Neural cell (in vitro differentiated cells): ENCODE results near the gene SOBP. TPM values are rescaled to one million over a fixed set of nuclear protein-coding genes. Genes with fewer than 3 reads are reported as not detected.

Experiments used
- H2AFZ ChIP-seq: fragments of 200-600, 300-800 bp; sonication (generic), shearing (Covaris generic); 2 replicates; pipeline ENCODE4 v1.6.0; 2014; ENCODE audit warnings: low read depth, mild to moderate bottlenecking, antibody characterized with exemption, low read length, moderate library complexity
- H3F3A ChIP-seq: fragments of 200-600 bp; shearing (Covaris generic); 2 replicates; pipeline ENCODE4 v1.6.1; 2016; ENCODE audit warnings: mild to moderate bottlenecking, moderate library complexity, mixed read lengths, antibody characterized with exemption, low read length; ENCODE audit not compliant: insufficient read depth, poor library complexity, severe bottlenecking
- H3K27ac ChIP-seq: fragments of 200-600, 300-800 bp; sonication (generic), shearing (Covaris generic); 2 replicates; pipeline ENCODE4 v1.5.1; 2014; ENCODE audit warnings: mild to moderate bottlenecking, low read length, moderate library complexity
- H3K27me3 ChIP-seq: fragments of 300-800, 200-600 bp; sonication (generic), shearing (Covaris generic); 2 replicates; pipeline ENCODE4 v1.6.0; 2014; ENCODE audit warnings: mild to moderate bottlenecking, low read depth, low read length, moderate library complexity; ENCODE audit not compliant: insufficient read depth
- H3K36me3 ChIP-seq: fragments of 300-800, 200-600 bp; sonication (generic), shearing (Covaris generic); 2 replicates; pipeline ENCODE4 v1.5.1; 2014; ENCODE audit warnings: mild to moderate bottlenecking, antibody characterized with exemption, low read length, moderate library complexity; ENCODE audit not compliant: insufficient read depth
- H3K4me2 ChIP-seq: fragments of 300-800, 200-600 bp; sonication (generic), shearing (Covaris generic); 2 replicates; pipeline ENCODE4 v1.6.0; 2014; ENCODE audit warnings: mild to moderate bottlenecking, low read length
- H3K4me3 ChIP-seq: fragments of 300-800, 200-600 bp; sonication (generic), shearing (Covaris generic); 2 replicates; pipeline ENCODE4 v1.5.1; 2014; ENCODE audit warnings: mild to moderate bottlenecking, low read length, moderate library complexity
- H3K79me2 ChIP-seq: fragments of 200-600 bp; shearing (Covaris generic); replicated peaks from 2 replicates; pipeline ENCODE4 v1.6.0; 2014; ENCODE audit warnings: mild to moderate bottlenecking, low read length, moderate library complexity; ENCODE audit not compliant: insufficient read depth
- H3K9ac ChIP-seq: fragments of 300-800, 200-600 bp; sonication (generic), shearing (Covaris generic); 2 replicates; pipeline ENCODE4 v1.6.1; 2016; ENCODE audit warnings: mild to moderate bottlenecking, low read length, mixed read lengths
- H3K9me2 ChIP-seq: fragments of 200-600 bp; shearing (Covaris generic); 2 replicates; pipeline ENCODE4 v1.6.1; 2016; ENCODE audit warnings: mild to moderate bottlenecking, low read length, mixed read lengths; ENCODE audit not compliant: insufficient read depth
- H3K9me3 ChIP-seq: fragments of 200-600, 300-800 bp; sonication (generic), shearing (Covaris generic); 2 replicates; pipeline ENCODE4 v1.6.1; 2016; ENCODE audit warnings: mild to moderate bottlenecking, mixed run types, low read length, moderate library complexity, mixed read lengths
- H4K20me1 ChIP-seq: fragments of 200-600 bp; shearing (Covaris generic); 2 replicates; pipeline ENCODE4 v1.6.1; 2016; ENCODE audit warnings: mild to moderate bottlenecking, mixed run types; ENCODE audit not compliant: insufficient read depth
- CTCF ChIP-seq: fragments of 450-650 bp; IDR thresholded peaks from 2 replicates; pipeline ENCODE4 v1.5.1; 2014; ENCODE audit warnings: antibody characterized with exemption, mild to moderate bottlenecking, moderate library complexity; ENCODE audit not compliant: poor library complexity, severe bottlenecking
- EP300 ChIP-seq: fragments of 450-650 bp; conservative IDR thresholded peaks from 2 replicates; pipeline ENCODE4 v1.6.1; 2014; ENCODE audit warnings: antibody characterized with exemption, mild to moderate bottlenecking, moderate library complexity; ENCODE audit not compliant: poor library complexity, severe bottlenecking
- EZH2 ChIP-seq: fragments of 200-600, 300-800 bp; shearing (Covaris generic), sonication (generic); IDR thresholded peaks from 2 replicates; pipeline ENCODE4 v1.6.1; 2014; ENCODE audit warnings: antibody characterized with exemption, low read length, borderline replicate concordance, mild to moderate bottlenecking; ENCODE audit not compliant: insufficient read depth, poor library complexity, severe bottlenecking
- MXI1 ChIP-seq: fragments of 450-650 bp; conservative IDR thresholded peaks from 2 replicates; pipeline ENCODE4 v1.6.1; 2014; ENCODE audit warnings: antibody characterized with exemption, mild to moderate bottlenecking; ENCODE audit not compliant: poor library complexity, severe bottlenecking
- POLR2AphosphoS5 ChIP-seq: IDR thresholded peaks from 2 replicates; pipeline ENCODE4 v1.6.1; 2012
- RAD21 ChIP-seq: fragments of 450-650 bp; conservative IDR thresholded peaks from 2 replicates; pipeline ENCODE4 v1.6.1; 2014; ENCODE audit warnings: antibody characterized with exemption, mild to moderate bottlenecking, moderate library complexity
- REST ChIP-seq: IDR thresholded peaks from 2 replicates; pipeline ENCODE4 v1.6.1; 2012; ENCODE audit warnings: borderline replicate concordance
- SMC3 ChIP-seq: fragments of 450-650 bp; conservative IDR thresholded peaks from 2 replicates; pipeline ENCODE4 v1.6.1; 2014; ENCODE audit warnings: antibody characterized with exemption, mild to moderate bottlenecking, moderate library complexity; ENCODE audit not compliant: poor library complexity
- TAF1 ChIP-seq: IDR thresholded peaks from 2 replicates; pipeline ENCODE4 v1.6.1; 2012; ENCODE audit warnings: low read depth
- polyA plus RNA-seq: library from polyadenylated mRNA; depleted of rRNA; stranded (reverse); fragments of >200 nt; gene quantifications from 2 replicates; pipeline ENCODE4 v1.2.3, GENCODE V29; 2014

Gene SOBP
- polyA plus RNA-seq, 1 donor from 2014 or later: 16.4 TPM

GRCh38 chr6:107656401-107656800 lies 166.5 kb downstream of the SOBP start:
- Histone ChIP-seq H3K27me3 (no peaks in the 10 kb centered on the region), H3K27ac (no peak overlapping the region), H3K9me2 (no peaks in the 10 kb centered on the region), H4K20me1 (no peaks in the 10 kb centered on the region), H3K9me3 (peaks cover 3% of the 10 kb centered on the region), H3F3A (no peaks in the 10 kb centered on the region), H3K4me2 (no peak overlapping the region), H3K9ac (no peak overlapping the region), H3K4me3 (no peak overlapping the region), H3K36me3 (no peaks in the 10 kb centered on the region), H3K79me2 (no peaks in the 10 kb centered on the region), H2AFZ (no peak overlapping the region)
- TF ChIP-seq RAD21 (no peak), EP300 (no peak), MXI1 (no peak), EZH2 (no peak), REST (no peak), CTCF (no peak), TAF1 (no peak), POLR2AphosphoS5 (no peak), SMC3 (no peak)

- H3K9me2 ChIP-seq: no peaks in the 10 kb centered on the region
- TF ChIP-seq EP300 (no peak), SMC3 (no peak), CTCF (no peak)
- H4K20me1 ChIP-seq: no peaks in the 10 kb centered on the region
- no peaks in the 10 kb centered on the region for H3F3A ChIP-seq
- H3K9ac ChIP-seq: no peak overlapping the region
- no peaks in the 10 kb centered on the region for H3K9me3 ChIP-seq
- no peak overlapping the region for H3K4me3 ChIP-seq
- H3K79me2 ChIP-seq: no peaks in the 10 kb centered on the region
- H2AFZ ChIP-seq: no peak overlapping the region
- H3K27ac ChIP-seq: no peak overlapping the region
- no peak overlapping the region for H3K4me2 ChIP-seq
- H3K27me3 ChIP-seq: no peaks in the 10 kb centered on the region
- H3K36me3 ChIP-seq: no peaks in the 10 kb centered on the region
Measured at GRCh38 chr6:107656883-107657282, 167.0 kb downstream of the SOBP start.
